ENCODE results near the gene SYTL3. TPM values are rescaled to one million over a fixed set of nuclear protein-coding genes. Genes with fewer than 3 reads are reported as not detected.
A peak's percentile ranks its signal among the peaks of the same experiment; 100 is the strongest.

SYTL3 gene
- total and polyA plus RNA-seq, 10 donors: 5.9 to 48.3 (median 17.9) TPM

- TF ChIP-seq POLR2A (IDR thresholded peaks at IDR 0.05): no peak
- TF ChIP-seq CTCF (IDR thresholded peaks at IDR 0.05 in 8 of 11, conservative IDR thresholded peaks at IDR 0.05 in 3 of 11): no peak
- TF ChIP-seq POLR2AphosphoS5 (IDR thresholded peaks at IDR 0.05): peak in 1 of 3 donors; percentile 54
- H3K27me3 ChIP-seq (replicated peaks in 1 of 7): no peaks in the 10 kb centered on the region
- peaks cover 0 to 35% (median 7%) of the 10 kb centered on the region in 6 donors for H3K4me1 ChIP-seq
- peak overlapping the region in 3 of 8 donors; percentile 15 to 50 (median 27) for H3K27ac ChIP-seq
- H3K36me3 ChIP-seq: peaks cover 5 to 100% (median 97%) of the 10 kb centered on the region in 6 donors
- 81 to 92% (median 90%) methylated on average over 16 of the region's 16 CpGs for WGBS, 5 donors
- intact Hi-C loops (cut with DNase I; ENCODE audit: low total_unique reads): no loop called here
- no peak for DNase-seq
- no peak overlapping the region for H3K4me3 ChIP-seq
- no peaks in the 10 kb centered on the region for H3K9me3 ChIP-seq
Measured at GRCh38 chr6:158771399-158772152, 121.7 kb downstream of the SYTL3 start.

- TF ChIP-seq CTCF (IDR thresholded peaks at IDR 0.05 in 8 of 11, conservative IDR thresholded peaks at IDR 0.05 in 3 of 11) (no peak), POLR2AphosphoS5 (IDR thresholded peaks at IDR 0.05) (peak; percentile 18 to 46 (median 33))
- Histone ChIP-seq H3K27ac (peak overlapping the region in 3 of 8 donors; percentile 15 to 50 (median 27)), H3K4me1 (peaks cover 0 to 35% (median 7%) of the 10 kb centered on the region in 6 donors), H3K27me3 (replicated peaks in 1 of 7) (no peaks in the 10 kb centered on the region), H3K4me3 (no peak overlapping the region), H3K36me3 (peaks cover 5 to 100% (median 97%) of the 10 kb centered on the region in 6 donors), H3K9me3 (no peaks in the 10 kb centered on the region)
- intact Hi-C loops (cut with DNase I; ENCODE audit: low total_unique reads): no loop called here
- 93 to 96% (median 95%) methylated on average over 4 to 11 of the region's 11 CpGs for WGBS, 5 donors
- DNase-seq: no peak
Measured at GRCh38 chr6:158772172-158772571, 122.3 kb downstream of the SYTL3 start.

- Histone ChIP-seq H3K27ac (peak overlapping the region in 2 of 8 donors; percentile 27 to 50), H3K36me3 (peaks cover 5 to 100% (median 97%) of the 10 kb centered on the region in 6 donors), H3K9me3 (no peaks in the 10 kb centered on the region), H3K27me3 (replicated peaks in 1 of 7) (no peaks in the 10 kb centered on the region), H3K4me1 (peaks cover 0 to 35% (median 7%) of the 10 kb centered on the region in 6 donors), H3K4me3 (no peak overlapping the region)
- DNase-seq: no peak
- intact Hi-C loops (cut with DNase I; ENCODE audit: low total_unique reads): no loop called here
- WGBS, 5 donors: 78 to 87% (median 86%) methylated on average over 6 of the region's 6 CpGs
- no peak for TF ChIP-seq POLR2A (IDR thresholded peaks at IDR 0.05)
- no peak for TF ChIP-seq POLR2AphosphoS5 (IDR thresholded peaks at IDR 0.05)
- TF ChIP-seq CTCF (IDR thresholded peaks at IDR 0.05 in 8 of 11, conservative IDR thresholded peaks at IDR 0.05 in 3 of 11): no peak
Measured at GRCh38 chr6:158772851-158773371, 123.1 kb downstream of the SYTL3 start.

Measured in spleen (tissue), 11 donors.